Endothelial cell of umbilical vein (primary cell): ENCODE results near the gene NDUFAF8. TPM values are rescaled to one million over a fixed set of nuclear protein-coding genes. Genes with fewer than 3 reads are reported as not detected.

ENCODE experiments used
- BruUV-seq: library from RNA; stranded (reverse); fragments of 400-500 nt; replicated peaks from 2 replicates; lab custom pipeline; 2021; lab: Mats Ljungman, UMichigan
- CTCF ChIA-PET: fragments of 300-600, 350-600 bp; sonication (Branson Sonifier 250); formaldehyde crosslinking; loops from one replicate; lab custom pipeline; 2021; ENCODE audit warnings: antibody characterized with exemption, inconsistent platforms; lab: Charles Lee
- POLR2A ChIA-PET: fragments of 300-600, 350-600 bp; sonication (Branson Sonifier 250); formaldehyde crosslinking; loops from one replicate; lab custom pipeline; 2021; ENCODE audit warnings: antibody characterized with exemption, inconsistent platforms; lab: Charles Lee
- DNase-seq: peaks from one replicate; pipeline ENCODE4 v3.0.0-alpha.2; 2011; ENCODE audit warnings: low read depth, low spot score
- FAIRE-seq: peaks from 2 replicates; lab custom pipeline; 2011; peaks lifted over from hg19 to GRCh38; lab: Jason Lieb, UNC
- H2AFZ ChIP-seq: 2 replicates; pipeline ENCODE4 v1.6.0; 2012; ENCODE audit warnings: low read depth, low read length, control low read depth, inconsistent platforms
- H3K27ac ChIP-seq: 2 replicates; pipeline ENCODE4 v1.5.1; 2011; ENCODE audit warnings: low read depth, mild to moderate bottlenecking, control low read depth, low read length, moderate library complexity; ENCODE audit not compliant: insufficient read depth
- H3K27me3 ChIP-seq, 2 experiments: 2 replicates each; pipeline versions ENCODE4 v1.6.0 to v1.6.1; 2011; ENCODE audit warnings: low read length in 2 of 2, mixed read lengths in 1 of 2; ENCODE audit not compliant: control insufficient read depth in 2 of 2, insufficient read depth in 2 of 2
- H3K36me3 ChIP-seq, 2 experiments: 2 replicates in 1 of 2; 3 replicates in 1 of 2; pipeline ENCODE4 v1.5.1; 2011; ENCODE audit warnings: low read length in 2 of 2, mild to moderate bottlenecking in 1 of 2, moderate library complexity in 1 of 2; ENCODE audit not compliant: control insufficient read depth in 2 of 2, insufficient read depth in 2 of 2; ENCODE audit errors: extremely low read depth in 1 of 2
- H3K4me1 ChIP-seq: 3 replicates; pipeline ENCODE4 v1.5.1; 2011; ENCODE audit warnings: mild to moderate bottlenecking, low read length; ENCODE audit not compliant: control insufficient read depth, insufficient read depth; ENCODE audit errors: extremely low read depth
- H3K4me2 ChIP-seq: 2 replicates; pipeline ENCODE4 v1.6.1; 2011; ENCODE audit warnings: low read length, control low read depth, mixed read lengths; ENCODE audit not compliant: insufficient read depth
- H3K4me3 ChIP-seq, 3 experiments: fragments of 200-600 bp in 1 of 3; sonication (generic), shearing (Covaris generic) in 1 of 3; replicated peaks in 1 of 3; 2 replicates each; pipeline ENCODE4 v1.5.1; 2011 to 2016; ENCODE audit warnings: control low read depth in 3 of 3, low read length in 3 of 3, mild to moderate bottlenecking in 2 of 3, inconsistent platforms in 1 of 3, low read depth in 1 of 3, moderate library complexity in 1 of 3; ENCODE audit not compliant: insufficient read depth in 1 of 3
- H3K79me2 ChIP-seq: 2 replicates; pipeline ENCODE4 v1.6.0; 2012; ENCODE audit warnings: low read length, inconsistent platforms; ENCODE audit not compliant: control insufficient read depth, insufficient read depth
- H3K9ac ChIP-seq: replicated peaks from 2 replicates; pipeline ENCODE3; 2011; ENCODE audit warnings: low read length, control low read depth; ENCODE audit not compliant: insufficient read depth; ENCODE audit errors: extremely low read depth
- H3K9me1 ChIP-seq: replicated peaks from 3 replicates; pipeline ENCODE4 v1.6.0; 2011; ENCODE audit warnings: mild to moderate bottlenecking, low read length; ENCODE audit not compliant: control insufficient read depth, insufficient read depth; ENCODE audit errors: extremely low read depth
- H3K9me3 ChIP-seq: replicated peaks from 2 replicates; pipeline ENCODE4 v1.5.1; 2012; ENCODE audit warnings: low read length, inconsistent platforms; ENCODE audit not compliant: control insufficient read depth, insufficient read depth
- H4K20me1 ChIP-seq: replicated peaks from 2 replicates; pipeline ENCODE3; 2011; ENCODE audit warnings: mild to moderate bottlenecking, low read length; ENCODE audit not compliant: control insufficient read depth, insufficient read depth; ENCODE audit errors: extremely low read depth
- EZH2 ChIP-seq: IDR thresholded peaks from 2 replicates; pipeline ENCODE4 v1.6.1; 2012; ENCODE audit warnings: borderline replicate concordance, low read depth, mild to moderate bottlenecking, moderate library complexity, low read length, inconsistent platforms; ENCODE audit not compliant: severe bottlenecking
- FOS ChIP-seq: IDR thresholded peaks from 2 replicates; pipeline ENCODE4 v1.6.1; 2011; ENCODE audit warnings: mild to moderate bottlenecking, low read length, moderate library complexity, borderline replicate concordance; ENCODE audit not compliant: insufficient read depth
- GATA2 ChIP-seq: IDR thresholded peaks from 2 replicates; pipeline ENCODE4 v1.7.0; 2011; ENCODE audit warnings: low read depth, mild to moderate bottlenecking, moderate library complexity, mixed read lengths, low read length; ENCODE audit not compliant: insufficient read length, insufficient read depth
- JUN ChIP-seq: IDR thresholded peaks from 2 replicates; pipeline ENCODE4 v1.6.1; 2011; ENCODE audit warnings: borderline replicate concordance, low read depth; ENCODE audit not compliant: insufficient read length, insufficient read depth
- MAX ChIP-seq: IDR thresholded peaks from 2 replicates; pipeline ENCODE4 v1.6.1; 2011; ENCODE audit not compliant: insufficient read depth, insufficient read length
- MYC ChIP-seq: IDR thresholded peaks from one replicate; pipeline ENCODE4 v1.6.1; 2011; ENCODE audit warnings: mild to moderate bottlenecking, low read depth, low read length
- POLR2A ChIP-seq: IDR thresholded peaks from 2 replicates; pipeline ENCODE4 v1.6.1; 2012; ENCODE audit warnings: low read depth, mild to moderate bottlenecking, control low read depth, low read length
- POLR2AphosphoS5 ChIP-seq: IDR thresholded peaks from 2 replicates; pipeline ENCODE4 v1.6.1; 2012; ENCODE audit warnings: low read depth, mild to moderate bottlenecking, control low read depth, low read length, moderate library complexity; ENCODE audit not compliant: insufficient read depth
- dilution Hi-C: fragments of 300-500 bp; cut with MboI; formaldehyde crosslinking; loops from one replicate; pipeline ENCODE4 v1.15.0; 2019; ENCODE audit warnings: low sequenced_read_pairs; ENCODE audit not compliant: extremely low pct_ligation_motif_present
- intact Hi-C: fragments of 100-400 bp; cut with micrococcal nuclease; formaldehyde crosslinking; loops from one replicate; pipeline ENCODE4 v1.10.0; 2022
- polyA plus RNA-seq, 4 experiments: library from polyadenylated mRNA; depleted of rRNA in 3 of 4; stranded (reverse) in 3 of 4; unstranded in 1 of 4; fragments of >200 nt; gene quantifications; 2 replicates each; pipeline versions ENCODE4 v1.2.1 to v1.2.3, GENCODE V29; 2011 to 2012; ENCODE audit warnings: missing spikeins in 1 of 4
- total RNA-seq: library from RNA; stranded (reverse); gene quantifications from 2 replicates; pipeline ENCODE4 v1.2.3, GENCODE V29; 2021
- TF ChIP-seq, protein P1 (sequence below), 2 donors: IDR thresholded peaks; 1 replicate in 1 of 2; 2 replicates in 1 of 2; pipeline ENCODE4 v1.5.1; 2011; ENCODE audit warnings: low read length in 2 of 2, mild to moderate bottlenecking in 2 of 2, moderate library complexity in 2 of 2, control low read depth in 1 of 2, inconsistent platforms in 1 of 2, low read depth in 1 of 2; ENCODE audit not compliant: insufficient read depth in 1 of 2; ENCODE audit errors: extremely low read depth in 1 of 2

Gene NDUFAF8
- total and polyA plus RNA-seq, 2 donors (not counting 3 experiments of a cell fraction or from before 2014, with no cell fraction given), result 61.5 to 83.9 TPM

DNA sequence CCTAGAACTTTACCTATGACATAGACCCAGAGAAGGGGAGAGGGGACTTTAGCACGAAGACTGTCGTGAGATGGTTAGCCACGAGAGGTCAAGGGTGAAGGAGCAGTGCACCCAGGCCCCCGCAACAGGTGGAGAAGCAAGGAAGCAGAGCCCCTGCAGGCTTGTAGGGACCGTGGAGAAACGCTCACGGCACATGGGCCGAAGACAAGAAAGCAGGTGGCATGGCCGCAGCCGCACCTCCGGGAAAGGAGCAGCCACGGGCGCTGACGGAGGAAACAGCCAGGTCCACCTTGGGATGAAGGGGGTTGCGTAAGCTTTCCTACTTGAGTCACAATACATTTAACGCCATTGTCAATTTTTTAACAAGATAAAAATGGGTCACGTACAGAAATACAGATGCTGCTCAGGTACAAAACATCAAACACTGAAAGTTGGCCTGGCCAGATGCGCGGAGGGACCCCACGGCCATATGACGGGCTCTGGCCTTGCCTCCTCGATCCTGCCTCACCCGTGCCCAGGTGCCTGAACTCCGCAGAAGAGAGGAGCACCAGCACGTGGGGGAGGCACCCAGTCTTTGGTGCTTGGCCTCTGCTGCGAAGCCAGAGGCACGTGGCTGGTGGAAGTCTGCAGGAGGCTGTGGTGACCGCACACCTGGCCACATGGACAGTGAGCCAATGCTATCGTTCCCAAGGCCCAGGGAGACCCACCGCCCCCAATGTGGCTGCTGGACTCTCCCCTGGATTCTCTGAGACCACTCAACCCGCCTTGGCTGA lies 34.8 kb downstream of the NDUFAF8 start:
- H3K36me3 ChIP-seq, result peaks cover 11 to 42% of the 10 kb centered on the region in 2 experiments
- H3K27me3 ChIP-seq, result no peaks in the 10 kb centered on the region

DNA sequence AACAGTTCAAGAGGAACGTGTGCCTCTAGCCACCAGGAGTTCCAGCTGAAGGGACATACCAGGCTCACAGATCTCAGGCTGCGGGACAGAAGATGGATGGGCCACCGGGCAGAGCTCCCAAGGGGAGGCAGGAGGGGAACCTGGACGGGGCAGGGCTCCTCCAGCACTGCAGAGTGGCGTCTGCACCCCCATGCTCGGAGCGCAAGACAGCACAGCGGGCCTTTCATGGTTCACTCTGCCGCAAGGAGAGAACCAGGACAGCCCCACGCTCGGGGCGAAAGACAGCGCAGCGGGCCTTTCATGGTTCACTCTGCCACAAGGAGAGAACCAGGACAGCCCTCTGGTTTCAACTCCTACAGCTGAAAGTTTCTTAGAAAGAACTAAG lies 35.3 kb downstream of the NDUFAF8 start:
- Histone ChIP-seq H3K36me3 (peaks cover 11 to 48% of the 10 kb centered on the region in 2 experiments), H4K20me1 (no peaks in the 10 kb centered on the region), H3K4me3 (no peak overlapping the region), H3K9me3 (no peaks in the 10 kb centered on the region), H3K9me1 (no peaks in the 10 kb centered on the region), H3K79me2 (no peaks in the 10 kb centered on the region), H3K4me2 (no peak overlapping the region), H3K4me1 (no peaks in the 10 kb centered on the region), H3K27me3 (no peaks in the 10 kb centered on the region), H2AFZ (no peak overlapping the region), H3K27ac (no peak overlapping the region), H3K9ac (no peak overlapping the region)
- CTCF ChIA-PET, result no interaction called here
- no TSS peak for BruUV-seq
- POLR2A ChIA-PET, result no interaction called here
- DNase-seq, result no peak
- dilution Hi-C loops (no loop called here), intact Hi-C loops (no loop called here)
- no peak for TF ChIP-seq GATA2
- no peak for TF ChIP-seq MYC
- TF ChIP-seq POLR2A, result no peak
- TF ChIP-seq, protein P1, sequence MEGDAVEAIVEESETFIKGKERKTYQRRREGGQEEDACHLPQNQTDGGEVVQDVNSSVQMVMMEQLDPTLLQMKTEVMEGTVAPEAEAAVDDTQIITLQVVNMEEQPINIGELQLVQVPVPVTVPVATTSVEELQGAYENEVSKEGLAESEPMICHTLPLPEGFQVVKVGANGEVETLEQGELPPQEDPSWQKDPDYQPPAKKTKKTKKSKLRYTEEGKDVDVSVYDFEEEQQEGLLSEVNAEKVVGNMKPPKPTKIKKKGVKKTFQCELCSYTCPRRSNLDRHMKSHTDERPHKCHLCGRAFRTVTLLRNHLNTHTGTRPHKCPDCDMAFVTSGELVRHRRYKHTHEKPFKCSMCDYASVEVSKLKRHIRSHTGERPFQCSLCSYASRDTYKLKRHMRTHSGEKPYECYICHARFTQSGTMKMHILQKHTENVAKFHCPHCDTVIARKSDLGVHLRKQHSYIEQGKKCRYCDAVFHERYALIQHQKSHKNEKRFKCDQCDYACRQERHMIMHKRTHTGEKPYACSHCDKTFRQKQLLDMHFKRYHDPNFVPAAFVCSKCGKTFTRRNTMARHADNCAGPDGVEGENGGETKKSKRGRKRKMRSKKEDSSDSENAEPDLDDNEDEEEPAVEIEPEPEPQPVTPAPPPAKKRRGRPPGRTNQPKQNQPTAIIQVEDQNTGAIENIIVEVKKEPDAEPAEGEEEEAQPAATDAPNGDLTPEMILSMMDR (IDR thresholded peaks at IDR 0.05; ENCODE audit: extremely low read depth in 1 of 2, insufficient read depth in 1 of 2, low read depth in 1 of 2, low read length in 2 of 2), result no peak
- TF ChIP-seq POLR2AphosphoS5, result no peak
- TF ChIP-seq FOS, result no peak
- no peak for TF ChIP-seq EZH2
- TF ChIP-seq MAX, result no peak
- TF ChIP-seq JUN, result no peak
- FAIRE-seq, result no peak

More for the DNA sequence above, 34.8 kb downstream of the NDUFAF8 start:
- no peak for DNase-seq
- H3K79me2 ChIP-seq, result no peaks in the 10 kb centered on the region
- no TSS peak for BruUV-seq
- intact Hi-C loops, result no loop called here
- CTCF ChIA-PET, result no interaction called here
- POLR2A ChIA-PET, result no interaction called here
- H3K27ac ChIP-seq, result no peak overlapping the region
- no peaks in the 10 kb centered on the region for H4K20me1 ChIP-seq
- TF ChIP-seq, protein P1 (IDR thresholded peaks at IDR 0.05; ENCODE audit: extremely low read depth in 1 of 2, insufficient read depth in 1 of 2, low read depth in 1 of 2, low read length in 2 of 2), result no peak
- TF ChIP-seq MYC, result no peak
- no peak for TF ChIP-seq POLR2AphosphoS5
- TF ChIP-seq POLR2A, result no peak
- no peak for TF ChIP-seq GATA2
- dilution Hi-C loops, result no loop called here
- no peaks in the 10 kb centered on the region for H3K9me1 ChIP-seq
- H3K4me1 ChIP-seq, result no peaks in the 10 kb centered on the region
- no peak overlapping the region for H3K4me2 ChIP-seq
- no peak overlapping the region for H3K9ac ChIP-seq
- H2AFZ ChIP-seq, result no peak overlapping the region
- FAIRE-seq, result no peak
- no peaks in the 10 kb centered on the region for H3K9me3 ChIP-seq
- H3K4me3 ChIP-seq, result no peak overlapping the region
